Measurements from ENCODE around the gene FES.

DNA sequence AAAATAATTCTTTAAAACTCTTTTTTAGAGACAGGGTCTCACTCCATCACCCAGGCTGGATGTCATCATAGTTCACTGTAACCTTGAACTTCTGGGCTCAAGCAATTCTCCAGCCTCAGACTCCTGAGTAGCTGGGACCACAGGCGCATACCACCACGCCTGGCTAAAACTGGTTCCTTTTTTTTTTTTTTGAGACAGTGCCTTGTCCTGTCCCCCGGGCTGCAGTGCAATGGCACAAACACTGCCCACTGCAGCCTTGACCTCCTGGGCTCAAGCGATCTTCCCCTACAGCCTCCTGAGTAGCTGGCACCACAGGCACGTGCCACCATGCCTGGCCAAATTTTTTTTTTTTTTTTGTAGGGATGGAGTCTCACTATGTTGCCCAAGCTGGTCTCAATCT, 39.6 kb upstream of the FES start:
- TF ChIP-seq POLR2AphosphoS5 (IDR thresholded peaks at IDR 0.05; ENCODE audit: low read length) = no peak
- TF ChIP-seq, protein P1, sequence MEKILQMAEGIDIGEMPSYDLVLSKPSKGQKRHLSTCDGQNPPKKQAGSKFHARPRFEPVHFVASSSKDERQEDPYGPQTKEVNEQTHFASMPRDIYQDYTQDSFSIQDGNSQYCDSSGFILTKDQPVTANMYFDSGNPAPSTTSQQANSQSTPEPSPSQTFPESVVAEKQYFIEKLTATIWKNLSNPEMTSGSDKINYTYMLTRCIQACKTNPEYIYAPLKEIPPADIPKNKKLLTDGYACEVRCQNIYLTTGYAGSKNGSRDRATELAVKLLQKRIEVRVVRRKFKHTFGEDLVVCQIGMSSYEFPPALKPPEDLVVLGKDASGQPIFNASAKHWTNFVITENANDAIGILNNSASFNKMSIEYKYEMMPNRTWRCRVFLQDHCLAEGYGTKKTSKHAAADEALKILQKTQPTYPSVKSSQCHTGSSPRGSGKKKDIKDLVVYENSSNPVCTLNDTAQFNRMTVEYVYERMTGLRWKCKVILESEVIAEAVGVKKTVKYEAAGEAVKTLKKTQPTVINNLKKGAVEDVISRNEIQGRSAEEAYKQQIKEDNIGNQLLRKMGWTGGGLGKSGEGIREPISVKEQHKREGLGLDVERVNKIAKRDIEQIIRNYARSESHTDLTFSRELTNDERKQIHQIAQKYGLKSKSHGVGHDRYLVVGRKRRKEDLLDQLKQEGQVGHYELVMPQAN (conservative IDR thresholded peaks at IDR 0.05) = no peak
- no peak for TF ChIP-seq ESRRA (IDR thresholded peaks at IDR 0.05; ENCODE audit: low read length)
- TF ChIP-seq, protein P2, sequence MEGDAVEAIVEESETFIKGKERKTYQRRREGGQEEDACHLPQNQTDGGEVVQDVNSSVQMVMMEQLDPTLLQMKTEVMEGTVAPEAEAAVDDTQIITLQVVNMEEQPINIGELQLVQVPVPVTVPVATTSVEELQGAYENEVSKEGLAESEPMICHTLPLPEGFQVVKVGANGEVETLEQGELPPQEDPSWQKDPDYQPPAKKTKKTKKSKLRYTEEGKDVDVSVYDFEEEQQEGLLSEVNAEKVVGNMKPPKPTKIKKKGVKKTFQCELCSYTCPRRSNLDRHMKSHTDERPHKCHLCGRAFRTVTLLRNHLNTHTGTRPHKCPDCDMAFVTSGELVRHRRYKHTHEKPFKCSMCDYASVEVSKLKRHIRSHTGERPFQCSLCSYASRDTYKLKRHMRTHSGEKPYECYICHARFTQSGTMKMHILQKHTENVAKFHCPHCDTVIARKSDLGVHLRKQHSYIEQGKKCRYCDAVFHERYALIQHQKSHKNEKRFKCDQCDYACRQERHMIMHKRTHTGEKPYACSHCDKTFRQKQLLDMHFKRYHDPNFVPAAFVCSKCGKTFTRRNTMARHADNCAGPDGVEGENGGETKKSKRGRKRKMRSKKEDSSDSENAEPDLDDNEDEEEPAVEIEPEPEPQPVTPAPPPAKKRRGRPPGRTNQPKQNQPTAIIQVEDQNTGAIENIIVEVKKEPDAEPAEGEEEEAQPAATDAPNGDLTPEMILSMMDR (IDR thresholded peaks at IDR 0.05 in 2 of 3, conservative IDR thresholded peaks at IDR 0.05 in 1 of 3; ENCODE audit: control insufficient read depth in 2 of 3, extremely low read depth in 1 of 3, insufficient read depth in 1 of 3, low read depth in 3 of 3, low read length in 3 of 3) = no peak
- TF ChIP-seq SP1 (IDR thresholded peaks at IDR 0.05; ENCODE audit: low read depth, low read length) = no peak
- no peak for TF ChIP-seq SMAD1 (IDR thresholded peaks at IDR 0.05; ENCODE audit: low read depth, partially characterized antibody)
- TF ChIP-seq, protein P3, sequence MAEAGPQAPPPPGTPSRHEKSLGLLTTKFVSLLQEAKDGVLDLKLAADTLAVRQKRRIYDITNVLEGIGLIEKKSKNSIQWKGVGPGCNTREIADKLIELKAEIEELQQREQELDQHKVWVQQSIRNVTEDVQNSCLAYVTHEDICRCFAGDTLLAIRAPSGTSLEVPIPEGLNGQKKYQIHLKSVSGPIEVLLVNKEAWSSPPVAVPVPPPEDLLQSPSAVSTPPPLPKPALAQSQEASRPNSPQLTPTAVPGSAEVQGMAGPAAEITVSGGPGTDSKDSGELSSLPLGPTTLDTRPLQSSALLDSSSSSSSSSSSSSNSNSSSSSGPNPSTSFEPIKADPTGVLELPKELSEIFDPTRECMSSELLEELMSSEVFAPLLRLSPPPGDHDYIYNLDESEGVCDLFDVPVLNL (IDR thresholded peaks at IDR 0.05; ENCODE audit: low read depth, low read length) = no peak
- TF ChIP-seq, protein P4, sequence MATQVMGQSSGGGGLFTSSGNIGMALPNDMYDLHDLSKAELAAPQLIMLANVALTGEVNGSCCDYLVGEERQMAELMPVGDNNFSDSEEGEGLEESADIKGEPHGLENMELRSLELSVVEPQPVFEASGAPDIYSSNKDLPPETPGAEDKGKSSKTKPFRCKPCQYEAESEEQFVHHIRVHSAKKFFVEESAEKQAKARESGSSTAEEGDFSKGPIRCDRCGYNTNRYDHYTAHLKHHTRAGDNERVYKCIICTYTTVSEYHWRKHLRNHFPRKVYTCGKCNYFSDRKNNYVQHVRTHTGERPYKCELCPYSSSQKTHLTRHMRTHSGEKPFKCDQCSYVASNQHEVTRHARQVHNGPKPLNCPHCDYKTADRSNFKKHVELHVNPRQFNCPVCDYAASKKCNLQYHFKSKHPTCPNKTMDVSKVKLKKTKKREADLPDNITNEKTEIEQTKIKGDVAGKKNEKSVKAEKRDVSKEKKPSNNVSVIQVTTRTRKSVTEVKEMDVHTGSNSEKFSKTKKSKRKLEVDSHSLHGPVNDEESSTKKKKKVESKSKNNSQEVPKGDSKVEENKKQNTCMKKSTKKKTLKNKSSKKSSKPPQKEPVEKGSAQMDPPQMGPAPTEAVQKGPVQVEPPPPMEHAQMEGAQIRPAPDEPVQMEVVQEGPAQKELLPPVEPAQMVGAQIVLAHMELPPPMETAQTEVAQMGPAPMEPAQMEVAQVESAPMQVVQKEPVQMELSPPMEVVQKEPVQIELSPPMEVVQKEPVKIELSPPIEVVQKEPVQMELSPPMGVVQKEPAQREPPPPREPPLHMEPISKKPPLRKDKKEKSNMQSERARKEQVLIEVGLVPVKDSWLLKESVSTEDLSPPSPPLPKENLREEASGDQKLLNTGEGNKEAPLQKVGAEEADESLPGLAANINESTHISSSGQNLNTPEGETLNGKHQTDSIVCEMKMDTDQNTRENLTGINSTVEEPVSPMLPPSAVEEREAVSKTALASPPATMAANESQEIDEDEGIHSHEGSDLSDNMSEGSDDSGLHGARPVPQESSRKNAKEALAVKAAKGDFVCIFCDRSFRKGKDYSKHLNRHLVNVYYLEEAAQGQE (IDR thresholded peaks at IDR 0.05; ENCODE audit: low read depth, low read length) = no peak
- TF ChIP-seq MTA2 (IDR thresholded peaks at IDR 0.05; ENCODE audit: low read depth) = no peak
- no peak for TF ChIP-seq EP300 (IDR thresholded peaks at IDR 0.05; ENCODE audit: borderline replicate concordance in 1 of 2, control insufficient read depth in 1 of 2, low read depth in 2 of 2, low read length in 2 of 2)
- TF ChIP-seq FOS (IDR thresholded peaks at IDR 0.05; ENCODE audit: borderline replicate concordance, extremely low read depth, insufficient read length) = no peak
- TF ChIP-seq, protein P5, sequence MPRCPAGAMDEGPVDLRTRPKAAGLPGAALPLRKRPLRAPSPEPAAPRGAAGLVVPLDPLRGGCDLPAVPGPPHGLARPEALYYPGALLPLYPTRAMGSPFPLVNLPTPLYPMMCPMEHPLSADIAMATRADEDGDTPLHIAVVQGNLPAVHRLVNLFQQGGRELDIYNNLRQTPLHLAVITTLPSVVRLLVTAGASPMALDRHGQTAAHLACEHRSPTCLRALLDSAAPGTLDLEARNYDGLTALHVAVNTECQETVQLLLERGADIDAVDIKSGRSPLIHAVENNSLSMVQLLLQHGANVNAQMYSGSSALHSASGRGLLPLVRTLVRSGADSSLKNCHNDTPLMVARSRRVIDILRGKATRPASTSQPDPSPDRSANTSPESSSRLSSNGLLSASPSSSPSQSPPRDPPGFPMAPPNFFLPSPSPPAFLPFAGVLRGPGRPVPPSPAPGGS (IDR thresholded peaks at IDR 0.05; ENCODE audit: borderline replicate concordance, insufficient read depth, low read depth, low read length, poor library complexity, severe bottlenecking) = no peak

Data from GM12878 (cell line).